ENCODE data around the gene SSBP2.
"Not testable (repeated sequence)": the region's sequence is repeated elsewhere in the genome, so short reads cannot be mapped to it uniquely, and the experiment has no call there.

Gene SSBP2

GRCh38 chr5:81675420-81675819 lies 75.5 kb downstream of the SSBP2 start:
- TF ChIP-seq CTCF (IDR thresholded peaks at IDR 0.05; ENCODE audit: insufficient read depth, low read length, missing control alignments): no peak
- POLR2A ChIA-PET: no interaction called here
- CTCF ChIA-PET: no interaction called here
- DNase-seq (ENCODE audit: low read depth, low spot score): no peak
- H3K4me3 ChIP-seq (ENCODE audit: low read depth, low read length): no peak overlapping the region

GRCh38 chr5:81665795-81666194 lies 85.1 kb downstream of the SSBP2 start:
- DNase-seq (ENCODE audit: low read depth, low spot score): no peak
- no peak overlapping the region for H3K4me3 ChIP-seq (ENCODE audit: low read depth, low read length)
- ChIA-PET CTCF (no interaction called here), POLR2A (interaction anchor here (0.6 kb wide), 1 partner anchor 33 kb away, joined by 3 read pairs; no protein-coding TSS in a partner anchor)
- TF ChIP-seq CTCF (IDR thresholded peaks at IDR 0.05; ENCODE audit: insufficient read depth, low read length, missing control alignments): no peak

DNA sequence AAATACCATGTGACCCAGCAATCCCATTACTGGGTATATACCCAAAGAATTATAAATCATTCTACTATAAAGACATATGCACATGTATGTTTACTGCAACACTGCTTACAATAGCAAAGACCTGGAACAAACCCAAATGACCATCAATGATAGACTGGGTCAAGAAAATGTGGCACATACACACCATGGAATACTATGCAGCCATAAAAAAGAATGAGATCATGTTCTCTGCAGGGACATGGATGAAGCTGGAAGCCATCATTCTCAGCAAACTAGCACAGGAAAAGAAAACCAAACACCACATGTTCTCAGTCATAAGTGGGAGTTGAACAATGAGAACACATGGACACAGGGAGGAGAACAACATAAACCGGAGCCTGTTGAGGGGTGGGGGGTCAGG lies 90.3 kb downstream of the SSBP2 start:
- CTCF ChIA-PET; POLR2A ChIA-PET; DNase-seq (ENCODE audit: low read depth, low spot score); H3K4me3 ChIP-seq (ENCODE audit: low read depth, low read length): not testable (repeated sequence)

DNA sequence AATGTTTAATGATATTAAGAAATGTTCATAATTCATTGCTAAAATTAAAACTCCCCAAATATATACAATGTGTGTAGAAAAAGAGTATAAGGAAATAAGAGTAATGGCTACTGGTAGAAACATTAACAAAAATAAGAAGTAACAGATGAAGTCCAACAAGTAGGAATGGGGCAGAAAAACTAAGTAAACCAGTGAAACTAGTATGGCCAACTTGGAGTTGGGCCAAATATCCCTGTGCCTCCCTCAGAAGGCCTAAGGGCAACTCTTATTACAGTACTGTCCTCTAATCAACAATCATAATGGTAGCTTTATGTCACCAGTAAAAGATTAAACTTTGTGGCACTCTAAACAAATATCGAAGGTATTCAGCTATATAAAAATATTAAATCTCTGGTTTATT lies 93.5 kb downstream of the SSBP2 start:
- ChIA-PET CTCF (no interaction called here), POLR2A (no interaction called here)
- H3K4me3 ChIP-seq (ENCODE audit: low read depth, low read length): no peak overlapping the region
- TF ChIP-seq CTCF (IDR thresholded peaks at IDR 0.05; ENCODE audit: insufficient read depth, low read length, missing control alignments): no peak
- DNase-seq (ENCODE audit: low read depth, low spot score): no peak

GRCh38 chr5:81656783-81657182 lies 94.1 kb downstream of the SSBP2 start:
- TF ChIP-seq CTCF (IDR thresholded peaks at IDR 0.05; ENCODE audit: insufficient read depth, low read length, missing control alignments): no peak
- CTCF ChIA-PET: interaction anchor here (0.5 kb wide), 1 partner anchor 43 kb away, joined by 3 read pairs; no protein-coding TSS in a partner anchor
- H3K4me3 ChIP-seq (ENCODE audit: low read depth, low read length): no peak overlapping the region
- POLR2A ChIA-PET: no interaction called here
- no peak for DNase-seq (ENCODE audit: low read depth, low spot score)

DNA sequence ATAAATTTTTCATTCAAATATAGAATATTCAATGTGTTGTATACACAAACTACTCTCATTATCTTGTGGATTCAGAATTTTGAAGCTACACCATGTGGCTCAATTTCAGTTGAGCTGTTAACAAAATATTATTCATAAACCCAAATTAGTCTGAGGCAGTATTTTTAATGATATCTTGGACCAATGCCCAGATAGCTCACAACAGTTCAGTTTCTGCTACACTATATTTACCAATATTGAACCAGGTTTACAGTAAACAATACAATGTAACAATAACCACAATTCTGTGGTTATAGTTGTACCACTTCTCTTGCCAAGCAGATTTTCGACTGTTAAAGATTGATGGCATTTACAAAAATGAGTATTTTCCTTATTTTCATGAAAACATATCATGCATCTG lies 99.9 kb downstream of the SSBP2 start:
- POLR2A ChIA-PET: no interaction called here
- no peak for DNase-seq (ENCODE audit: low read depth, low spot score)
- no peak overlapping the region for H3K4me3 ChIP-seq (ENCODE audit: low read depth, low read length)
- CTCF ChIA-PET: no interaction called here
- TF ChIP-seq CTCF (IDR thresholded peaks at IDR 0.05; ENCODE audit: insufficient read depth, low read length, missing control alignments): no peak

GRCh38 chr5:81646469-81646995 lies 104.4 kb downstream of the SSBP2 start:
- ChIA-PET POLR2A (no interaction called here), CTCF (no interaction called here)
- H3K4me3 ChIP-seq (ENCODE audit: low read depth, low read length): no peak overlapping the region

More at GRCh38 chr5:81646469-81646995, 104.4 kb downstream of the SSBP2 start:
- TF ChIP-seq CTCF (IDR thresholded peaks at IDR 0.05; ENCODE audit: insufficient read depth, low read length, missing control alignments): no peak
- DNase-seq (ENCODE audit: low read depth, low spot score): no peak
